GM12891 (cell line): ENCODE results near the gene STX12.
"Not testable (repeated sequence)": the region's sequence is repeated elsewhere in the genome, so short reads cannot be mapped to it uniquely, and the experiment has no call there.

Source experiments
- DNase-seq: peaks from one replicate; pipeline ENCODE4 v3.0.0; 2011; ENCODE audit warnings: low spot score; ENCODE audit not compliant: insufficient read length
- FAIRE-seq: peaks from 2 replicates; lab custom pipeline; 2011; peaks lifted over from hg19 to GRCh38; lab: Jason Lieb, UNC
- PAX5 ChIP-seq: IDR thresholded peaks from 2 replicates; pipeline ENCODE4 v1.6.1; 2011; ENCODE audit warnings: low read length, moderate library complexity, mild to moderate bottlenecking; ENCODE audit not compliant: insufficient read depth, severe bottlenecking
- POLR2A ChIP-seq: IDR thresholded peaks from 2 replicates; pipeline ENCODE4 v1.6.1; 2011; ENCODE audit warnings: low read depth, low read length, control low read depth
- POLR2AphosphoS5 ChIP-seq: IDR thresholded peaks from 2 replicates; pipeline ENCODE4 v1.6.1; 2011; ENCODE audit warnings: low read depth, low read length, control low read depth
- POU2F2 ChIP-seq: IDR thresholded peaks from 2 replicates; pipeline ENCODE4 v1.6.1; 2011; ENCODE audit warnings: low read depth, mild to moderate bottlenecking, control low read depth, low read length, moderate library complexity
- SPI1 ChIP-seq: IDR thresholded peaks from 2 replicates; pipeline ENCODE4 v1.6.1; 2011; ENCODE audit warnings: low read depth, low read length, control low read depth
- TAF1 ChIP-seq: IDR thresholded peaks from 2 replicates; pipeline ENCODE4 v1.6.1; 2011; ENCODE audit warnings: low read depth, low read length, control low read depth

The STX12 gene

DNA sequence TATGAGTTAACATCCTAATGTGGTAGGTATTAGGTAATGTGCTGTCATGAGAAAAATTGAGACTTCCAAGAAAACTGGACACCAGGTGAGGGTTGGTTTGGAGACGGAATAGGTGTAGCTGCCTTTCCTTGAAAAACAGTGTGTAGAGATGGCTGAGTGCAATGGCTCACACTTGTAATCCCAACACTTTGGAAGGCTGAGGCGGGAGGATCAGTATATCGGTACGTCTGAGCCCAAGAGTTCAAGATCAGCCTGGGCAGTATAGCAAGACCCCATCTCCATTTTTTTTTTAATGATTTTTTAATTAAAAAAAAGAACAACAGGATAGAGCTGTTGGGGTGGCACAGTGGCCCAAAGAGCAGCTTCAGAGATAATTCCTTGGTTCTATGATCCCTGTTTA, 50.8 kb downstream of the STX12 start:
- no peak for FAIRE-seq
- no peak for DNase-seq
- TF ChIP-seq SPI1: no peak
- TF ChIP-seq POLR2AphosphoS5: no peak
- no peak for TF ChIP-seq PAX5
- no peak for TF ChIP-seq TAF1
- no peak for TF ChIP-seq POU2F2
- TF ChIP-seq POLR2A: no peak

DNA sequence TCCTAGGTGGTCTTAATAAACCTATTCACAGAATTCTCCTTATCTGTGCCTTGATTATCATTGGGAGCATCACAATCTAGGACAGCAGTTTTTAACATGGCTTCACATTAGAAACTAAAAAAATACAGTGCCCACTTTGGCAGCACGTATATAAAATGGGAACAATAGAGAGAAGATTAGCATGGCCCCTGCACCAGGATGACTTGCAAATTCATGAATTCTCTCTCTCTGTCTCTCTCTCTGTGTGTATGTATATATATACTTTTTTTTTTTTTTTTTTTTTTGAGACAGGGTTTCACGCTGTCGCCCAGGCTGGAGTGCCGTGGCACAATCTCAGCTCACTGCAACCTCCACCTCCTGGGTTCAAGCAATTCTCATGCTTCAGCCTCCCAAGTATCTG, 51.4 kb downstream of the STX12 start:
- no peak for DNase-seq
- FAIRE-seq: no peak
- TF ChIP-seq PAX5 (no peak), SPI1 (no peak), POLR2AphosphoS5 (no peak), POLR2A (no peak), TAF1 (no peak), POU2F2 (no peak)

DNA sequence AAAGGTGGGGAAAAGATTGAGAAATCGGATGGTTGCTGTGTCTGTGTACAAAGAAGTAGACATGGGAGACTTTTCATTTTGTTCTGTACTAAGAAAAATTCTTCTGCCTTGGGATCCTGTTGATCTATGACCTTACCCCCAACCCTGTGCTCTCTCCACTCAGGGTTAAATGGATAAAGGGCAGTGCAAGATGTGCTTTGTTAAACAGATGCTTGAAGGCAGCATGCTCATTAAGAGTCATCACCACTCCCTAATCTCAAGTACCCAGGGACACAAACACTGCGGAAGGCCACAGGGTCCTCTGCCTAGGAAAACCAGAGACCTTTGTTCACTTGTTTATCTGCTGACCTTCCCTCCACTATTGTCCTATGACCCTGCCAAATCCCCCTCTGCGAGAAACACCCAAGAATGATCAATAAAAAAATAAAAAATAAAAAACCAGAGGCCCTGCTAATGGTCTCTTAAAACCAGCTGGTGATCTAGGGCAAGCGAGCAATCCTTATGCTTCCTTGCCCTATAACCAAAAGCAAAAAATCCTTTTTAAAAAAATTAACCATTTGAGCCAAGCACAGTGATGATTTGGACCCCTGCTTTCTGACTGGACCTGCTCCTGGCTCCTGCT, 56.4 kb downstream of the STX12 start:
- DNase-seq, FAIRE-seq: not testable (repeated sequence)

DNA sequence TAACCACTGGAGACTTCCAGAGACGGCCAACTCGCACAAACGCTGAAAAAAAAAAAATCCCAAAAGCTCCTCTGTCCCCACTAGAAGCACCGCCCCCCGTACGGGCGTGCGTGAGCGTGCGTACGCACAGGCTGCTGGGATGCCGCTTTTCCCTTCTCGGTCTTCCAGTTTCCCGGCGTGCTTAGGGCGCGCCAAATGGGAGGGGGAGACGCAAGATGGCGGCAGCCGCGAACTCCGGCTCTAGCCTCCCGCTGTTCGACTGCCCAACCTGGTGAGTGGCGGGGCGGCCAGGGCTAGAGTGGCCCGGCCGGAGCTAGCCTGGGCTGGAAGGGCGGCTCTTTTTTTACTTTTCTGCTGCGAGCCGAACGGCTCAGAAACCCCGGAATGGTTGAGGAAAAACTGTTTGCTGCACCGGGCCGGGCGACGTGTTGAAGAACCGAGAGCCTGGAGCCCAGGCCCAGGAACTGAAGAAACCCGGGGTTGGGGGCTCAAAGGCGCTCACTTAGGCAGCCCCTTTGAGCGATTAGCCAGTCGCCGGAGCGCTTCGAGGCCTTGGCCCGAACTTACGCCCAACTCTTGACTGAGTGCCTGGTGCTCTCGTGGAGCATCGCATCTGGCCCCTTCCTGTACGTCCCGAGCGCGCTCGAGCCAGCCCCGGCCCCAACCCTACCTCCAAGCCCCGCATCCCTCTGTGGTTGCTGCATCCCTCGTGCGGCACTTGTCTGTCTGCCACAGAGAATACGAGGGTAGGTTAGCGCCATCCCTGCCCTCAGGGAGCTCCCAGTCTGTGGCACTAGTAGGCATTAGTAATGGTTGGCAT, 57.8 kb downstream of the STX12 start, which contains the start of gene PPP1R8:
PPP1R8 (plus strand) TSS at position 162 of the 820 bp plus-strand sequence; CDS start at position 216, 54 bp downstream.
- FAIRE-seq (peak; percentile 93), DNase-seq (peak; percentile 78)
- TF ChIP-seq POLR2AphosphoS5: peak; percentile 90; the same call in 1 of the 2 replicates
- TF ChIP-seq POU2F2: peak; percentile 77
- no peak for TF ChIP-seq SPI1
- peak; percentile 98 for TF ChIP-seq TAF1
- peak; percentile 95 for TF ChIP-seq POLR2A
- TF ChIP-seq PAX5: no peak

DNA sequence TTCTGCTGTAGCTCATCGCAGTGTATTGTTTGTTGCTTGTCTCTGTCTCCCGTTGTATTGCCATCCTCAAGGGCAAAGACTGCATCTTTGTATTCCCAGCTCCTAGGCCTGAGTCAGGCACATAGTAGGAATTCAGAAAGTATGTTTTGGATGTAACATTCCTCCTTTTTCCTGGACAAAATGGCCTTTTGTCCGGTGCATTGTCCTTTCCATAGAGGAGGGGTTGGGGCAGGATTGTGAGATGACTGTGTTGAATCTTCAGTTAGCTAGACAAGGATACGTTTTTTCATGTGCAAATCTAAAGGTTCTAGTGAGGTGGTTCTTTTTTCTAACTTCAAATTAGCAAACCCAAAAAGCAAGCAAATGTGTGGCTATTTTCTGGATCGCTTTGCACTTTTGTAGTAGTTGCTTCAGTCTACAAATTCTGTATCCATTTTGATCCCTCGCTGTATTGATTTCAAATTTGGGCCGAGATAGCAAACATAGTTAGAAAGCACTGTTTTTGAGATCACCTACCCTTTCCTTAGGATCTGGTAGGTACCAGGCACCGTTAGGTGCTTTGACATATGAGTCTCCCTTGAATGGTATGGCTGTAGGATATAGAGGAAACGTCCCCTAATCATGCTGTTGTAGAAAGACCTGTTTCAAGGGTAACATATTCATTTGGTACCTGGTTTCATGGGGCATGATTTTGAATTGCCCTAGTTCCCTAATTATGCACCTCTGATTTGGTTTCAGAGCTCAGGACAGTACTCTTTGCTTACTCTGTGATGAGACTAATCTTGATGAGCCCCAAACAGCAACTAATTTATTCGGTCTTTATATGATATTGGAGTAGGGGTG, 58.8 kb downstream of the STX12 start:
- FAIRE-seq: peak; percentile 59
- no peak for DNase-seq

DNA sequence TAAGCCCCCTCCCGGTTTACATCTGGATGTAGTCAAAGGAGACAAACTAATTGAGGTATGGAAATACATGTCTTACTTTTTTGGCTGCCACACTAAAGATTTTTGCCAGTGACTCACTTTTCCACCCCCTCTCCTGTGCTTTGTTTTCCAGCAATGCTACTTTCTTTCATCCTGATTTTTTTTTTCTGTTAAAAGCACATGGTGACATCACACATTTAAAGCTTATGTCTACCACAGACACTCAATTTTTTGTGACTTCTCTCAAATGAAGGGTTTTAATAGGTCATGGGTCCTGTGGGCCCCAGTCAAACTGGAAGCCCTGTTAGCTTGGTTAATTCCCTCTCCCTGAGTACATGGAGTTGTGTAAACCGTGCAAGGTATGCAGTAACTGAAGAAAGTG, 59.7 kb downstream of the STX12 start:
- no peak for TF ChIP-seq SPI1
- TF ChIP-seq POLR2A: no peak
- no peak for TF ChIP-seq TAF1
- no peak for TF ChIP-seq POLR2AphosphoS5
- no peak for TF ChIP-seq POU2F2
- no peak for TF ChIP-seq PAX5
- DNase-seq: no peak
- FAIRE-seq: no peak

More for the DNA sequence above, 58.8 kb downstream of the STX12 start:
- TF ChIP-seq TAF1 (no peak), PAX5 (no peak), SPI1 (no peak), POLR2AphosphoS5 (no peak), POU2F2 (no peak), POLR2A (no peak)

DNA sequence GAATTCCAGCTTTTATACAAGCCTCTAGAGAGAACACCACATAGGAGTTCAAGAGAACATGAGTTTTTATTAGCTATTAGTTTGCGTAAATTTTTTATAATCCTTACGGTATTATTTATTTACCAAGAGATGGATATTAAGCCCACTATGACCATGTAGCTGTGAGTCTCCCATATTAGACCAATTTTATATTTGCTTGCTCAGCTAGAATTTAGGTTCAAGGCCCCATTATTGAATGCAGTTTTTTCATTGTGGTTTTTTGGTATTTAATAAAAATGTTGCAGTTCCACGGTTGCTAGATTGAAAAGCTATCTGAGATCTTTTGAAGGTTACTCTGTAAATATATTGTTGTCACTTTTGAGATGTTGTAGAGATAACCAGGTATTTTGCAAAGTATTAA, 60.5 kb downstream of the STX12 start:
- DNase-seq (no peak), FAIRE-seq (no peak)
- TF ChIP-seq PAX5 (no peak), TAF1 (no peak), POLR2A (no peak), POU2F2 (no peak), SPI1 (no peak)

DNA sequence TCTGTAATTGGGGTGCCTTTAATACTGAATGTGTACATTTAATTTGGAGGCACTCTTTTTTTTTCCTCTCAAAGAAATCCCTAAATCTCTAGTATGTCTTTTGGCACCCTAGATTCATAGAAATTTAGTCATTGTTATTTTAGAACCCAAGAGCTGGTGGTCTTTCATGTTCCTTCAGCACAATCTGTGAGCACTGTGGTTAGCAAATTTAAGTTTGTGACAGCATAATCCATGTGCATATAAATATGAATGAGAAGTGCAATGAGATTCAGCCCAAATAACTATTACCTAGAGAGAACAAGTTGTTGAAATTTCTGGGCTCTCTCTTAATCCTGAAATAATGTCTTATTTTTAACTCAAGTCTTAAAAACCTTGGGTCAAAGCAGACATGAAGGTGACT, 62.0 kb downstream of the STX12 start:
- no peak for DNase-seq
- TF ChIP-seq TAF1 (no peak), POLR2A (no peak), SPI1 (no peak), POU2F2 (no peak), PAX5 (no peak), POLR2AphosphoS5 (no peak)
- FAIRE-seq: no peak

DNA sequence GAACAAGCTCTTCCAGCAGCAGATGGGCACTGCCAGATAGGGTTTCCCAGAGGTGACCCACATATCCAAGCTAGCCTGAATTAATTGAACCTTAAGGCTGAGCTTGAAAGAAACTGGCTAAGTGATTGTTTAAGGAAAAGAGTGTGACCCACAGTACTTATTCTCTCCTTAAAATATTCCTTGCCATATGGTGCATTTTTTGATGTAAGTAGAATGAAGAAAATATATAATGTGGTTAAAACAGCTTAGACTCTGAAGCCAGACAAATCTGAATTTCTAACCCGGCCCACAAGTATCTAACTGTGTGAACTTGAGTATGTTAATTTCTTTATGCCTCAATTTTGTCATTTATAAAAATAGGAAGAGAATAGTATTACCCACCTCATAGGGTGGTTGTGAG, 62.5 kb downstream of the STX12 start:
- no peak for TF ChIP-seq POLR2AphosphoS5
- TF ChIP-seq TAF1: no peak
- TF ChIP-seq POU2F2: no peak
- no peak for TF ChIP-seq POLR2A
- TF ChIP-seq SPI1: no peak
- no peak for TF ChIP-seq PAX5
- no peak for FAIRE-seq
- DNase-seq: no peak

DNA sequence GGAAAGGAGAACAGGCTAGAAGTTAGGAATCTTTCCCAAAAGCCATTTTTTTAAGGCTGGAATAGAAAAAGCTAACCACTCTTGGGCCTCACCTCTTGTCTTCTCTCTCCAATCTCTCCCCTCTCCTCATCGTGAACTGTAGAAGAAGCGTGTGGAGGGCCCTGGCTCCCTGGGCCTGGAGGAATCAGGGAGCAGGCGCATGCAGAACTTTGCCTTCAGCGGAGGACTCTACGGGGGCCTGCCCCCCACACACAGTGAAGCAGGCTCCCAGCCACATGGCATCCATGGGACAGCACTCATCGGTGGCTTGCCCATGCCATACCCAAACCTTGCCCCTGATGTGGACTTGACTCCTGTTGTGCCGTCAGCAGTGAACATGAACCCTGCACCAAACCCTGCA, 76.9 kb downstream of the STX12 start:
- DNase-seq: no peak
- TF ChIP-seq POLR2AphosphoS5 (no peak), PAX5 (no peak), POLR2A (no peak), TAF1 (no peak), SPI1 (no peak), POU2F2 (no peak)
- FAIRE-seq: no peak
